GM21528 (cell line): ENCODE results near the gene HSD17B13.
"Not testable (repeated sequence)": the region's sequence is repeated elsewhere in the genome, so short reads cannot be mapped to it uniquely, and the experiment has no call there.

Source experiments
- ATAC-seq: cut with Tn5 transposase; IDR thresholded peaks from one replicate; pipeline ENCODE4 v1.9.1; 2021; ENCODE audit warnings: mild to moderate bottlenecking, moderate library complexity; ENCODE audit not compliant: unreplicated experiment, low FRiP score

Gene HSD17B13

GRCh38 chr4:87322754-87323153 is at the start of gene HSD17B13:
TSS of gene HSD17B13 (minus strand) at chr4:87322882. CDS start at chr4:87322841, 41 bp downstream.
- ATAC-seq, result no peak

- ATAC-seq, result no peak
These were observed 47.4 kb upstream of the HSD17B13 start for GRCh38 chr4:87370068-87370467.

GRCh38 chr4:87366521-87367162 is 44.0 kb upstream of the HSD17B13 start:
- no peak for ATAC-seq

GRCh38 chr4:87365348-87365747 is 42.7 kb upstream of the HSD17B13 start:
- no peak for ATAC-seq

- ATAC-seq, result no peak
These were observed 40.9 kb upstream of the HSD17B13 start for GRCh38 chr4:87363552-87363951.

GRCh38 chr4:87360338-87360935 is 37.8 kb upstream of the HSD17B13 start:
- no peak for ATAC-seq

GRCh38 chr4:87359258-87359657 is 36.6 kb upstream of the HSD17B13 start:
- ATAC-seq, result no peak

- no peak for ATAC-seq
These were observed 34.3 kb upstream of the HSD17B13 start for GRCh38 chr4:87356832-87357526.

- ATAC-seq, result peak; percentile 8
These were observed 31.8 kb upstream of the HSD17B13 start for GRCh38 chr4:87354168-87355102.

- peak; percentile 90 for ATAC-seq
These were observed 30.9 kb upstream of the HSD17B13 start for GRCh38 chr4:87353592-87353991.

- no peak for ATAC-seq
These were observed 22.5 kb upstream of the HSD17B13 start for GRCh38 chr4:87345139-87345538.

GRCh38 chr4:87342872-87343271 is 20.2 kb upstream of the HSD17B13 start:
- ATAC-seq, result no peak

GRCh38 chr4:87341954-87342635 is 19.4 kb upstream of the HSD17B13 start:
- ATAC-seq, result not testable (repeated sequence)

GRCh38 chr4:87339440-87339839 is 16.8 kb upstream of the HSD17B13 start:
- ATAC-seq, result no peak

- ATAC-seq, result no peak
These were observed 14.7 kb upstream of the HSD17B13 start for GRCh38 chr4:87337361-87337760.

- no peak for ATAC-seq
These were observed 10.6 kb upstream of the HSD17B13 start for GRCh38 chr4:87333267-87333666.

- ATAC-seq, result no peak
These were observed 8.1 kb upstream of the HSD17B13 start for GRCh38 chr4:87330761-87331160.

- no peak for ATAC-seq
These were observed 4.5 kb upstream of the HSD17B13 start for GRCh38 chr4:87327136-87327535.

GRCh38 chr4:87326460-87326859 is 3.8 kb upstream of the HSD17B13 start:
- ATAC-seq, result no peak

- ATAC-seq, result no peak
These were observed 794 bp downstream of the HSD17B13 start for GRCh38 chr4:87321888-87322287.
